Choroid plexus epithelial cell (primary cell): ENCODE results near the gene B4GALNT2.
A peak's percentile ranks its signal among the peaks of the same experiment; 100 is the strongest.
"Not testable (repeated sequence)": the region's sequence is repeated elsewhere in the genome, so short reads cannot be mapped to it uniquely, and the experiment has no call there.

ENCODE experiments used
- DNase-seq: peaks from one replicate; pipeline ENCODE4 v3.0.0-alpha.2; 2010; ENCODE audit warnings: low read depth
- H3K4me3 ChIP-seq: 2 replicates; pipeline ENCODE4 v1.5.1; 2011; ENCODE audit warnings: low read depth, mild to moderate bottlenecking, control low read depth, low read length, moderate library complexity
- TF ChIP-seq, protein P1 (sequence below): conservative IDR thresholded peaks from 2 replicates; pipeline ENCODE4 v1.5.1; 2011; ENCODE audit warnings: low read depth, mild to moderate bottlenecking, control low read depth, inconsistent platforms, low read length, moderate library complexity

Gene B4GALNT2

DNA sequence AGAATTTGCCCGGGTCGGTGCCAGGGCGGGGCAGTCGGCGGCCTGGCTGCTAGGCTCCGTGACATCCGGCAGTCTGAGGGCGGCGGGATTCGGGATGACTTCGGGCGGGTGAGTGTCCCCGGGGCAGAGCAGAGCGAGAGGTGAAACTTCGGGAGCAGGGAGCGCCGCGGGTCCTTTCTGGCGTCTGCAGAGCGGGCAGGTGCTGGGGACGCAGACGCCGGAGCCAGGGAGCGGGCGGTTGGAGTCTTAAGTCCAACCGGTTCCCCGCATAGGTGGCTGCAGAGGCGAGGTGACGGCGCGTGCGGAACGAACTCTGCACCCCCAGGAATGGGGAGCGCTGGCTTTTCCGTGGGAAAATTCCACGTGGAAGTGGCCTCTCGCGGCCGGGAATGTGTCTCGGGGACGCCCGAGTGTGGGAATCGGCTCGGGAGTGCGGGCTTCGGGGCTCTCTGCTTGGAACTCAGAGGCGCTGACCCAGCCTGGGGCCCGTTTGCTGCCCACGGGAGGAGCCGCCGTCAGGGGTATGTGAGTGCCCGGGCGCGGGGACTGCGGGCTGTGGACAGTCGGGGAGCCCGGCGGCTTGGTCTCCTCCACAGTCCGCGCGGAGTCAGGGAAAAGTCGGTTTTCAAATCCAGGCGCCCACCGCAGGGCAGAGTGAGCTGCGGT is at the start of gene B4GALNT2:
Gene B4GALNT2 (plus strand): TSS at position 71 of the 666 bp plus-strand sequence. CDS start 24 bp downstream, at position 95.
- H3K4me3 ChIP-seq: peak within 1 kb of the TSS; percentile 48

DNA sequence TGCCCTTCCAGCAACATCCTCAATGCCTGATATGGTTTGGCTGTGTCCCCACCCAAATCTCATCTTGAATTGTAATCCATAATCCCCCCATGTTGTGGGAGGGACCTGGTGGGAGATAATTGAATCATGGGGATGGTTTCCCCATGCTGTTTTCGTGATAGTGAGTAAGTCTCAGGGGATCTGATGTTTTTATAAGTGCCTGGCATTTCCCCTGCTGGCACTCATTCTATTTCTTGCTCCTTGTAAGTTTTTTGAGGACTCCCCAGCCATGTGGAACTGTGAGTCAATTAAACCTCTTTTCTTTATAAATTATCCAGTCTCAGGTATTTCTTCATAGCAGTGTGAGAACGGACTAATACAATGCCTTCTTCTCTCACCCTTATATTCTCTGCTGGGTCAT is 47.5 kb upstream of the B4GALNT2 start:
- not testable (repeated sequence) for DNase-seq, H3K4me3 ChIP-seq

More for the DNA sequence above, at the start of gene B4GALNT2:
- TF ChIP-seq, protein P1, sequence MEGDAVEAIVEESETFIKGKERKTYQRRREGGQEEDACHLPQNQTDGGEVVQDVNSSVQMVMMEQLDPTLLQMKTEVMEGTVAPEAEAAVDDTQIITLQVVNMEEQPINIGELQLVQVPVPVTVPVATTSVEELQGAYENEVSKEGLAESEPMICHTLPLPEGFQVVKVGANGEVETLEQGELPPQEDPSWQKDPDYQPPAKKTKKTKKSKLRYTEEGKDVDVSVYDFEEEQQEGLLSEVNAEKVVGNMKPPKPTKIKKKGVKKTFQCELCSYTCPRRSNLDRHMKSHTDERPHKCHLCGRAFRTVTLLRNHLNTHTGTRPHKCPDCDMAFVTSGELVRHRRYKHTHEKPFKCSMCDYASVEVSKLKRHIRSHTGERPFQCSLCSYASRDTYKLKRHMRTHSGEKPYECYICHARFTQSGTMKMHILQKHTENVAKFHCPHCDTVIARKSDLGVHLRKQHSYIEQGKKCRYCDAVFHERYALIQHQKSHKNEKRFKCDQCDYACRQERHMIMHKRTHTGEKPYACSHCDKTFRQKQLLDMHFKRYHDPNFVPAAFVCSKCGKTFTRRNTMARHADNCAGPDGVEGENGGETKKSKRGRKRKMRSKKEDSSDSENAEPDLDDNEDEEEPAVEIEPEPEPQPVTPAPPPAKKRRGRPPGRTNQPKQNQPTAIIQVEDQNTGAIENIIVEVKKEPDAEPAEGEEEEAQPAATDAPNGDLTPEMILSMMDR: no peak
- no peak for DNase-seq

DNA sequence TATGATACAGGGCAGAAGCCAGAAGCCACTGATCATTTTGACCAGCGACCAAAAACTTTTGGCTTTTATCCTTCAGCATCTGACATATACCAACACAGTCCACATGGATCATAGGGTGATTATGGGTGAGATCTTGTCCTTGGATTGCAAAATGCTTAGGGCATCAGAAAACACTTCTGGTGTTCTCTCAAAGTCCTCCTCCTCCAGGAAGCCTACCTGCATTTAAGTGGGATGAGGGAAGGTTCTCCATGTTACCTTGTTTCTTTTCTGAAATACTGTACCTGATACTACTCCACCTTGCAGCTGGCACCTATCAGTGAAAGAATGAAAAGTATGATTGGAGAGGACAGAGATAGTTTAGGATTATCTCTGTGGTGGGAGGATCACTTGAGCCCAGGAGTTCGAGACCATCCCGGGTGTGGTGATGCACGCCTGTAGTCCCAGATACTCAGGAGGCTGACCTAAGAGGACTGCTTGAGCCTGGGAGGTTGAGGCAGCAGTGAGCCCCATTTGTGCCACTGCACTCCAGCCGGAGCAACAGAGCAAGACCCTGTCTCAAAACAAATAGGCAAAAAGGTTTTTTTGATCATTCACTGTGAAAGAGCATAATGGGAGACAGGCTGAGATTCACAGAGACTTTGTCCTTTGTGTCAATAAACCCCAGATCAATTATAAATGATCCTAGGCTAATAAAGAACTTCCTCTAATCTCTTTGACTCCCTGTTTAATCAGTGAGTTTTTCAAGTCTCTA is 46.8 kb upstream of the B4GALNT2 start:
- H3K4me3 ChIP-seq: no peak overlapping the region
- TF ChIP-seq, protein P1: no peak
- no peak for DNase-seq

DNA sequence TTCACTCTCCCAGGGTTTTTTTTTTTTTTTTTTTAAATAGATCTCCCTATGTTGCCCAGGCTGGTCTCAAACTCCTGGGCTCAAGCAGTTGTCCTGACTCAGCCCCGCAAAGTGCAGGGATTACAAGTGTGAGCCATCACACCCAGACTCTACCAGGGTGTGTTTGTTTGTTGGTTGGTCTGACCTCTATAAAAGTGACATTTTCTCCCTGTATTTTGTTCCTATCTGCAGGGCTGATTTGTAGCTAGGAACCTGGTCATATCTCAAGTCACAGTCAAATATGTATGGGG is 46.3 kb upstream of the B4GALNT2 start:
- no peak for DNase-seq
- H3K4me3 ChIP-seq: no peak overlapping the region
- TF ChIP-seq, protein P1: no peak

DNA sequence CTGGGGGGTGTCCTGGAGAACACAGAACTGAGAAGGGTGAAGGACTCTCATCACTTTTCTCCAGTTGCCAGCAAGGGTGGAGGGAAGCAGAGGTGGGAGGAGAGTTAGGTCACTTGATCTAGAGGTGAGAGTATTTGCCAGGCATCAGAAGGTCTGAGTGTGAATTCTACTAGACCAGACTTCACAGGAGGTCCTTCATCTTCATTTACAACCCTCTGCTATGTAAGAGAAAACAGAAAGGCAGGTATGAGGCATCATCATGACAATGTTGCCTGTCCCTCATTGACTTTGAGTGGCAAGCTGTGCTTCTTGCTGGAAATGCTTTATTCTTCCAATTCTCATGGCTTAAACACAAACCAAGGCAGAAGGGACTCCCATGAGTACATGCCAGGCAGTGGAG is 45.9 kb upstream of the B4GALNT2 start:
- TF ChIP-seq, protein P1: no peak
- no peak for DNase-seq
- H3K4me3 ChIP-seq: no peak overlapping the region

- no peak overlapping the region for H3K4me3 ChIP-seq
- no peak for DNase-seq
- TF ChIP-seq, protein P1: no peak
These were observed 43.5 kb upstream of the B4GALNT2 start for GRCh38 chr17:49089094-49089493.

- no peak overlapping the region for H3K4me3 ChIP-seq
- no peak for DNase-seq
- TF ChIP-seq, protein P1: no peak
These were observed 41.5 kb upstream of the B4GALNT2 start for GRCh38 chr17:49090878-49091594.
